Mesenchymal stem cell (in vitro differentiated cells and primary cell): ENCODE results near the gene AHNAK.
A peak's percentile ranks its signal among the peaks of the same experiment; 100 is the strongest.

Experiments used
- DNase-seq: peaks from one replicate; pipeline ENCODE4 v3.0.0-alpha.2; 2013
- H2AFZ ChIP-seq: one replicate; pipeline ENCODE4 v1.6.1; 2013; ENCODE audit warnings: low read depth, mild to moderate bottlenecking, control low read depth, inconsistent platforms, low read length, moderate library complexity
- H2AK5ac ChIP-seq: 2 replicates; pipeline ENCODE4 v1.6.1; 2013; ENCODE audit warnings: low read length, moderate library complexity, mild to moderate bottlenecking, inconsistent platforms; ENCODE audit not compliant: severe bottlenecking
- H2BK120ac ChIP-seq: one replicate; pipeline ENCODE4 v1.6.1; 2013; ENCODE audit warnings: low read depth, mild to moderate bottlenecking, inconsistent platforms, low read length, moderate library complexity
- H2BK12ac ChIP-seq, 2 experiments: one replicate each; pipeline ENCODE4 v1.6.1; 2013; ENCODE audit warnings: inconsistent platforms in 2 of 2, low read length in 2 of 2, mild to moderate bottlenecking in 2 of 2, moderate library complexity in 2 of 2, control low read depth in 1 of 2
- H2BK15ac ChIP-seq: one replicate; pipeline ENCODE4 v1.6.1; 2013; ENCODE audit warnings: mild to moderate bottlenecking, low read depth, inconsistent platforms; ENCODE audit not compliant: poor library complexity, severe bottlenecking
- H2BK5ac ChIP-seq: 2 replicates; pipeline ENCODE4 v1.6.1; 2013; ENCODE audit warnings: low read depth, mild to moderate bottlenecking, low read length, control low read depth, inconsistent platforms; ENCODE audit not compliant: poor library complexity, severe bottlenecking
- H3K14ac ChIP-seq, 2 experiments: one replicate each; pipeline ENCODE4 v1.6.1; 2013; ENCODE audit warnings: inconsistent platforms in 2 of 2, low read length in 2 of 2, control low read depth in 1 of 2, mild to moderate bottlenecking in 1 of 2, moderate library complexity in 1 of 2
- H3K18ac ChIP-seq, 2 experiments: one replicate each; pipeline ENCODE4 v1.6.1; 2013; ENCODE audit warnings: inconsistent platforms in 2 of 2, low read length in 2 of 2, control low read depth in 1 of 2, low read depth in 1 of 2, mild to moderate bottlenecking in 1 of 2
- H3K23ac ChIP-seq, 2 experiments: one replicate each; pipeline ENCODE4 v1.6.1; 2013; ENCODE audit warnings: inconsistent platforms in 2 of 2, low read length in 2 of 2, mild to moderate bottlenecking in 2 of 2, moderate library complexity in 2 of 2, control low read depth in 1 of 2
- H3K27ac ChIP-seq: 2 replicates; pipeline ENCODE4 v1.5.1; 2013; ENCODE audit warnings: mild to moderate bottlenecking, moderate library complexity, low read length, control low read depth, inconsistent platforms; ENCODE audit not compliant: poor library complexity, severe bottlenecking
- H3K27me3 ChIP-seq, 2 experiments: 2 replicates each; pipeline versions ENCODE4 v1.6.1 to v1.7.0; 2013; ENCODE audit warnings: low read length in 2 of 2, mild to moderate bottlenecking in 2 of 2, moderate library complexity in 2 of 2, control low read depth in 1 of 2, inconsistent platforms in 1 of 2; ENCODE audit not compliant: control insufficient read depth in 1 of 2, insufficient read depth in 1 of 2
- H3K36me3 ChIP-seq, 2 experiments: 2 replicates each; pipeline versions ENCODE4 v1.6.1 to v1.7.0; 2013; ENCODE audit warnings: low read length in 2 of 2, control low read depth in 1 of 2, inconsistent platforms in 1 of 2, low read depth in 1 of 2, mild to moderate bottlenecking in 1 of 2; ENCODE audit not compliant: insufficient read depth in 2 of 2, control insufficient read depth in 1 of 2
- H3K4ac ChIP-seq, 2 experiments: one replicate each; pipeline ENCODE4 v1.6.1; 2013; ENCODE audit warnings: inconsistent platforms in 2 of 2, low read length in 2 of 2, mild to moderate bottlenecking in 2 of 2, moderate library complexity in 2 of 2, control low read depth in 1 of 2, low read depth in 1 of 2
- H3K4me1 ChIP-seq: 2 replicates; pipeline ENCODE4 v1.6.1; 2013; ENCODE audit warnings: low read depth, low read length, control low read depth; ENCODE audit not compliant: control insufficient read depth, insufficient read depth
- H3K4me2 ChIP-seq: 2 replicates; pipeline ENCODE4 v1.6.1; 2013; ENCODE audit warnings: low read length, mild to moderate bottlenecking, inconsistent platforms; ENCODE audit not compliant: poor library complexity, severe bottlenecking
- H3K4me3 ChIP-seq, 2 experiments: 2 replicates each; pipeline versions ENCODE4 v1.5.1 to v1.7.0; 2013; ENCODE audit warnings: low read length in 2 of 2, mild to moderate bottlenecking in 2 of 2, control low read depth in 1 of 2, low read depth in 1 of 2; ENCODE audit not compliant: insufficient read depth in 1 of 2
- H3K79me1 ChIP-seq: replicated peaks from 2 replicates; pipeline ENCODE4 v1.6.1; 2013; ENCODE audit warnings: mild to moderate bottlenecking, control low read depth, low read length, inconsistent platforms; ENCODE audit not compliant: poor library complexity, severe bottlenecking
- H3K9ac ChIP-seq: 2 replicates; pipeline ENCODE4 v1.7.0; 2013; ENCODE audit warnings: mild to moderate bottlenecking, low read length, moderate library complexity
- H3K9me3 ChIP-seq: 2 replicates; pipeline ENCODE4 v1.7.0; 2013; ENCODE audit warnings: mild to moderate bottlenecking, low read length; ENCODE audit not compliant: control insufficient read depth
- H4K8ac ChIP-seq: one replicate; pipeline ENCODE4 v1.6.1; 2013; ENCODE audit warnings: inconsistent platforms, mild to moderate bottlenecking, low read length, moderate library complexity
- H4K91ac ChIP-seq: one replicate; pipeline ENCODE4 v1.6.1; 2013; ENCODE audit warnings: mild to moderate bottlenecking, low read length, inconsistent platforms
- WGBS: methylation state at CpG from one replicate; pipeline ENCODE4 v1.1.7; 2013; ENCODE audit warnings: mixed read lengths; 5-methylcytosine and 5-hydroxymethylcytosine counted together

Gene AHNAK

GRCh38 chr11:62539238-62539925 is 7.2 kb downstream of the AHNAK start:
- Histone ChIP-seq H2BK5ac (peak overlapping the region; percentile 83), H4K8ac (no peak overlapping the region), H3K79me1 (no peaks in the 10 kb centered on the region), H2BK15ac (no peak overlapping the region), H3K4me2 (peak overlapping the region; percentile 40), H3K27me3 (no peaks in the 10 kb centered on the region), H3K14ac (peak overlapping the region in 1 of 2 experiments; percentile 72), H4K91ac (peak overlapping the region; percentile 67), H2AFZ (no peak overlapping the region), H2AK5ac (peak overlapping the region; percentile 63), H3K9ac (peak overlapping the region; percentile 98), H3K9me3 (no peaks in the 10 kb centered on the region), H2BK12ac (peak overlapping the region in 1 of 2 experiments; percentile 8), H3K36me3 (peaks cover 37 to 65% of the 10 kb centered on the region in 2 experiments), H2BK120ac (no peak overlapping the region), H3K4ac (peak overlapping the region in 1 of 2 experiments; percentile 69), H3K18ac (peak overlapping the region; percentile 50 to 56), H3K27ac (peak overlapping the region; percentile 90), H3K23ac (no peak overlapping the region), H3K4me3 (peak overlapping the region in 1 of 2 experiments; percentile 96), H3K4me1 (peaks cover 59% of the 10 kb centered on the region)
- WGBS = 48% methylated on average over 12 of the region's 13 CpGs
- DNase-seq = peak; percentile 77

- peak overlapping the region in 1 of 2 experiments; percentile 41 for H3K18ac ChIP-seq
- peak overlapping the region; percentile 90 for H3K27ac ChIP-seq
- H3K36me3 ChIP-seq = peaks cover 44 to 65% of the 10 kb centered on the region in 2 experiments
- no peak overlapping the region for H3K14ac ChIP-seq
- no peaks in the 10 kb centered on the region for H3K9me3 ChIP-seq
- H2AK5ac ChIP-seq = no peak overlapping the region
- peaks cover 63% of the 10 kb centered on the region for H3K4me1 ChIP-seq
- peak overlapping the region in 1 of 2 experiments; percentile 74 for H3K4me3 ChIP-seq
- no peak for DNase-seq
- H4K8ac ChIP-seq = no peak overlapping the region
- peak overlapping the region; percentile 46 for H4K91ac ChIP-seq
- H3K23ac ChIP-seq = peak overlapping the region in 1 of 2 experiments; percentile 51
- no peaks in the 10 kb centered on the region for H3K79me1 ChIP-seq
- peak overlapping the region; percentile 66 for H3K9ac ChIP-seq
- H2AFZ ChIP-seq = no peak overlapping the region
- H3K27me3 ChIP-seq = no peaks in the 10 kb centered on the region
- H3K4me2 ChIP-seq = peak overlapping the region; percentile 15
- H2BK12ac ChIP-seq = peak overlapping the region in 1 of 2 experiments; percentile 35
- H2BK5ac ChIP-seq = peak overlapping the region; percentile 1
- H2BK120ac ChIP-seq = no peak overlapping the region
- 80% methylated on average over 19 of the region's 19 CpGs for WGBS
- H3K4ac ChIP-seq = no peak overlapping the region
- H2BK15ac ChIP-seq = no peak overlapping the region
Measured at GRCh38 chr11:62538470-62539237, 8.0 kb downstream of the AHNAK start.

- Histone ChIP-seq H3K4me3 (peak overlapping the region in 1 of 2 experiments; percentile 20), H4K8ac (peak overlapping the region; percentile 29), H3K18ac (no peak overlapping the region), H2BK12ac (no peak overlapping the region), H2BK120ac (no peak overlapping the region), H3K14ac (no peak overlapping the region), H2AFZ (no peak overlapping the region), H3K27ac (peak overlapping the region; percentile 33), H2BK5ac (no peak overlapping the region), H3K79me1 (peaks cover 4% of the 10 kb centered on the region), H2BK15ac (no peak overlapping the region), H3K4me1 (peaks cover 52% of the 10 kb centered on the region), H3K36me3 (peaks cover 56 to 69% of the 10 kb centered on the region in 2 experiments), H3K23ac (no peak overlapping the region), H3K9me3 (no peaks in the 10 kb centered on the region), H4K91ac (peak overlapping the region; percentile 41), H3K4me2 (no peak overlapping the region), H3K9ac (peak overlapping the region; percentile 16), H3K27me3 (no peaks in the 10 kb centered on the region), H2AK5ac (no peak overlapping the region), H3K4ac (no peak overlapping the region)
- DNase-seq = no peak
- 90% methylated on average over 19 of the region's 21 CpGs for WGBS
Measured at GRCh38 chr11:62536301-62536957, 10.2 kb downstream of the AHNAK start.
